ENCODE results near the gene ABCA13.
A peak's percentile ranks its signal among the peaks of the same experiment; 100 is the strongest.
"Not testable (repeated sequence)": the region's sequence is repeated elsewhere in the genome, so short reads cannot be mapped to it uniquely, and the experiment has no call there.

ABCA13 gene

GRCh38 chr7:48173756-48174382 is 2.6 kb downstream of the ABCA13 start:
- no peak overlapping the region for H3K4me3 ChIP-seq
- H3K27ac ChIP-seq, result no peak overlapping the region

GRCh38 chr7:48175019-48175418 is 3.8 kb downstream of the ABCA13 start:
- Histone ChIP-seq H3K27ac (no peak overlapping the region), H3K4me3 (no peak overlapping the region)

- Histone ChIP-seq H3K4me3 (no peak overlapping the region), H3K27ac (no peak overlapping the region)
Measured at GRCh38 chr7:48176356-48176893, 5.2 kb downstream of the ABCA13 start.

GRCh38 chr7:48177271-48177670 is 6.0 kb downstream of the ABCA13 start:
- no peak overlapping the region for H3K27ac ChIP-seq
- H3K4me3 ChIP-seq, result no peak overlapping the region

GRCh38 chr7:48179496-48180030 is 8.3 kb downstream of the ABCA13 start:
- Histone ChIP-seq H3K27ac (no peak overlapping the region), H3K4me3 (no peak overlapping the region)

GRCh38 chr7:48180981-48181380 is 9.7 kb downstream of the ABCA13 start:
- no peak overlapping the region for H3K4me3 ChIP-seq
- peak overlapping the region in 1 of 21 experiments; percentile 14 for H3K27ac ChIP-seq

- Histone ChIP-seq H3K27ac (peak overlapping the region in 4 of 21 experiments; percentile 18 to 63 (median 26)), H3K4me3 (no peak overlapping the region)
Measured at GRCh38 chr7:48182718-48183369, 11.6 kb downstream of the ABCA13 start.

- Histone ChIP-seq H3K4me3 (no peak overlapping the region), H3K27ac (peak overlapping the region in 3 of 21 experiments; percentile 18 to 63 (median 29))
Measured at GRCh38 chr7:48183370-48183743, 12.1 kb downstream of the ABCA13 start.

GRCh38 chr7:48183965-48184364 is 12.7 kb downstream of the ABCA13 start:
- Histone ChIP-seq H3K27ac (no peak overlapping the region), H3K4me3 (no peak overlapping the region)

GRCh38 chr7:48188776-48189520 is 17.7 kb downstream of the ABCA13 start:
- Histone ChIP-seq H3K4me3 (no peak overlapping the region), H3K27ac (no peak overlapping the region)

- Histone ChIP-seq H3K27ac (no peak overlapping the region), H3K4me3 (no peak overlapping the region)
Measured at GRCh38 chr7:48192996-48193395, 21.7 kb downstream of the ABCA13 start.

GRCh38 chr7:48193421-48193820 is 22.2 kb downstream of the ABCA13 start:
- no peak overlapping the region for H3K27ac ChIP-seq

GRCh38 chr7:48200946-48201589 is 29.8 kb downstream of the ABCA13 start:
- H3K4me3 ChIP-seq, H3K27ac ChIP-seq: not testable (repeated sequence)

More at GRCh38 chr7:48193421-48193820, 22.2 kb downstream of the ABCA13 start:
- H3K4me3 ChIP-seq, result no peak overlapping the region

- not testable (repeated sequence) for H3K27ac ChIP-seq, H3K4me3 ChIP-seq
Measured at GRCh38 chr7:48202916-48203315, 31.7 kb downstream of the ABCA13 start.

GRCh38 chr7:48207155-48207675 is 36.0 kb downstream of the ABCA13 start:
- no peak overlapping the region for H3K4me3 ChIP-seq

GRCh38 chr7:48209004-48209600 is 37.8 kb downstream of the ABCA13 start:
- H3K27ac ChIP-seq, result no peak overlapping the region
- H3K4me3 ChIP-seq, result no peak overlapping the region

More at GRCh38 chr7:48207155-48207675, 36.0 kb downstream of the ABCA13 start:
- no peak overlapping the region for H3K27ac ChIP-seq

- Histone ChIP-seq H3K27ac (no peak overlapping the region), H3K4me3 (no peak overlapping the region)
Measured at GRCh38 chr7:48213226-48213625, 42.0 kb downstream of the ABCA13 start.

GRCh38 chr7:48217266-48217665 is 46.0 kb downstream of the ABCA13 start:
- no peak overlapping the region for H3K4me3 ChIP-seq
- H3K27ac ChIP-seq, result no peak overlapping the region

GRCh38 chr7:48217753-48218152 is 46.5 kb downstream of the ABCA13 start:
- no peak overlapping the region for H3K27ac ChIP-seq

More at GRCh38 chr7:48217753-48218152, 46.5 kb downstream of the ABCA13 start:
- no peak overlapping the region for H3K4me3 ChIP-seq
